GM21576 (cell line): ENCODE results near the gene TRPV3.
"Not testable (repeated sequence)": the region's sequence is repeated elsewhere in the genome, so short reads cannot be mapped to it uniquely, and the experiment has no call there.

ENCODE experiments used
- ATAC-seq: cut with Tn5 transposase; IDR thresholded peaks from one replicate; pipeline ENCODE4 v1.9.1; 2021; ENCODE audit warnings: mild to moderate bottlenecking, moderate library complexity; ENCODE audit not compliant: unreplicated experiment

The TRPV3 gene

GRCh38 chr17:3475812-3476610, 81.6 kb downstream of the TRPV3 start, which contains the start of gene ASPA:
Gene ASPA (plus strand): TSS chr17:3475997. CDS start chr17:3476160, 163 bp downstream.
- no peak for ATAC-seq

GRCh38 chr17:3475251-3475685, 82.3 kb downstream of the TRPV3 start:
- ATAC-seq: no peak

- no peak for ATAC-seq
These were observed 83.4 kb downstream of the TRPV3 start for GRCh38 chr17:3474212-3474611.

- ATAC-seq: no peak
These were observed 85.5 kb downstream of the TRPV3 start for GRCh38 chr17:3472137-3472536.

- ATAC-seq: no peak
These were observed 86.0 kb downstream of the TRPV3 start, which contains the start of gene SPATA22 for GRCh38 chr17:3471599-3471998. Gene SPATA22 (minus strand): TSS chr17:3471819. CDS start chr17:3469325, 2,494 bp downstream.

- no peak for ATAC-seq
These were observed 88.1 kb downstream of the TRPV3 start for GRCh38 chr17:3469529-3469928.

- ATAC-seq: not testable (repeated sequence)
These were observed 91.3 kb downstream of the TRPV3 start for GRCh38 chr17:3466355-3466754.
